Neutrophil (primary cell): Measurements from ENCODE around the gene SLX4IP.

Source experiments
- H3K27ac ChIP-seq: fragments of 200-600 bp; sonication (generic); 2 replicates; pipeline ENCODE4 v1.5.1; 2016; ENCODE audit warnings: mild to moderate bottlenecking, moderate library complexity
- H3K27me3 ChIP-seq: fragments of 200-600 bp; sonication (generic); 2 replicates; pipeline ENCODE4 v1.6.0; 2016; ENCODE audit warnings: mild to moderate bottlenecking
- H3K36me3 ChIP-seq: fragments of 200-600 bp; sonication (generic); 2 replicates; pipeline ENCODE4 v1.5.1; 2017
- H3K4me1 ChIP-seq, 2 experiments: fragments of 200-600 bp in 1 of 2; sonication (generic) in 1 of 2; 1 replicate in 1 of 2; 2 replicates in 1 of 2; pipeline versions ENCODE4 v1.5.1 to v1.6.1; 2013 to 2016; ENCODE audit warnings: low read depth in 1 of 2, low read length in 1 of 2, mild to moderate bottlenecking in 1 of 2, moderate library complexity in 1 of 2; ENCODE audit not compliant: control insufficient read depth in 1 of 2, insufficient read depth in 1 of 2
- H3K4me3 ChIP-seq, 2 experiments: fragments of 200-600 bp in 1 of 2; sonication (generic) in 1 of 2; 1 replicate in 1 of 2; 2 replicates in 1 of 2; pipeline ENCODE4 v1.5.1; 2013 to 2016; ENCODE audit warnings: low read depth in 1 of 2, low read length in 1 of 2, mild to moderate bottlenecking in 1 of 2, moderate library complexity in 1 of 2
- H3K9me3 ChIP-seq: fragments of 200-600 bp; sonication (generic); 2 replicates; pipeline ENCODE4 v1.5.1; 2016
- TF ChIP-seq, protein P1 (sequence below): fragments of 200-600 bp; sonication (generic); IDR thresholded peaks from 2 replicates; pipeline ENCODE4 v1.5.1; 2016; ENCODE audit warnings: antibody characterized with exemption

The SLX4IP gene

DNA sequence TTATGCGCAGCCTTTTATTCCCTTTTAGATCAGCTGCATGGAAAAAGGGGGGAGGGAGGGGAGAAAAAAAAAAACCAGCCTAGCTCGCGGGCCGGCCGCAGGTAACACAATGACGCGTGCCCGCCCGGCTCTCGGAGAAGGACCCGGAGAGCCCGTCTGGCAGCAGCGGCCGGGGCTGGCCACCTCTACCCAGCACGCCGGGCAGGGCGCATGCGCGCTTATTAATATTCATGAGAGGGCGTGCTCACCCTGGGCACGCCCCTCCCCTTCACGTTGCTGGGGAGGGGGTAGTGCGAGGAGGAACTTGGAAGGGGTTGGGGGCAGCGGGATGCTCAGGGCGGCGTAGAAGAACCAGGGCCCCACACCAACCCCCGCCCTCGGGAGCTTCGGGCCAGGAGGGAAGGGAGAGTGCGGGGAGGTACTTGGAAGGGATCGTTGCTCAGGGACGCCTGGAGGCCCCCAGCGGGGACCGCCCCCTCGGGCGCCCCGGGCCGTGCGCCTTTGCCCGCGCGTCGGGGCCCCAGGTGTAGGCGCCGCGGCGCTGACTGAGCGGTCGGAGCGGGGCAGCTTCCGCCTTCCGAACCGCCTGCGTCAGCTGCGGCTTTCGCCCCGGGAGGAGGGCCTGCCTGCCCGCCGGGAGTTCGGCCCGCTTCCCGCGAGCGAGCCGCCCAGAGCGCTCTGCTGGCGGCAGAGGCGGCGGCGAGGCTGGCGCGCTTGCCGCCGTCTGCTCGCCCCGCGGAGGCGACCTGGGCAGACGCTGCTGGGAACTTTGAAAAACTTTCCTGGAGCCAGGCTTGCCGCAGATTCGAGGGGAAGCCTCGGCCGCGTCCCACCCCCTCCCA, 239.0 kb downstream of the SLX4IP start, which contains the start of gene JAG1:
Gene JAG1, minus strand, starts transcription at position 158 of the 842 bp plus-strand sequence. CDS start 469 bp downstream, outside the sequence.
- no peaks in the 10 kb centered on the region for H3K36me3 ChIP-seq

DNA sequence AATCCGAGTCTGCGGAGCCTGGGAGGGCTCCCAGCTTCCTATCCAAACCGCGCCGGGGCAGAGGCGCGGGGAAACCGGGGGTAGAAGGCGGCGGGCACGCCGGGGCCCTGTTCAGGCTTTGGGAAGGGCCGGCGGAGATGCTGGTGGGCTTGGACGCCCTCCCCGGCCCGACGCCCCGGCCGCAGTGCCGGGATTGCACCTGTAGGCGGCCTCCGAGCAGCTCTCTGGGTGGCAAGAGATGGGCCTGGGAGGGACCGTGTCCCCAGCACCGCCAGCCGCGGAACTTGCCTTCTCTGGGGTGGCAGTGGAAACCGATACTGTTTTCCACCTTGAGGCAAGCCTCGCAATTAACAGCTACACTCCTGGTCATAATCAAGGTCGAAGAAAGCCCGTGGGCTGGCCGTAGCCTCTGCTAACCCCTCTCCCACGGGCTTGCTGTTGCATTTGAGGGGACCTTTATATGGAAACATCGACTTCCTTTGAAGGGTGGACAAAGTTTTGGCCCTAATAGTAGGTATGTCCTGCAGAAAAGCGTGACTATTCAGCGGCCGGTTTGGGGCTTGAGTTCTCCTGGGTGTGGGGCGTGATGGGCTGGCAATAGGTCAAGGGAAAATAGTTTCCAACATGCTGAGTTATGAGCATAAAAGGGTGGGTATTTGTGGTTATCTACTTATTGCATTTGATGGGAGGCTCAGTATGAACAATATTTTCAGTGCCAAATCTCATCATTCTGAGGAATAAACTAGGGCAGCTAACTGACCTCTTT, 239.8 kb downstream of the SLX4IP start:
- peak overlapping the region; percentile 90 to 94 for H3K4me3 ChIP-seq
- no peaks in the 10 kb centered on the region for H3K36me3 ChIP-seq
- H3K4me1 ChIP-seq = peaks cover 25 to 27% of the 10 kb centered on the region in 2 experiments
- no peaks in the 10 kb centered on the region for H3K9me3 ChIP-seq
- TF ChIP-seq, protein P1, sequence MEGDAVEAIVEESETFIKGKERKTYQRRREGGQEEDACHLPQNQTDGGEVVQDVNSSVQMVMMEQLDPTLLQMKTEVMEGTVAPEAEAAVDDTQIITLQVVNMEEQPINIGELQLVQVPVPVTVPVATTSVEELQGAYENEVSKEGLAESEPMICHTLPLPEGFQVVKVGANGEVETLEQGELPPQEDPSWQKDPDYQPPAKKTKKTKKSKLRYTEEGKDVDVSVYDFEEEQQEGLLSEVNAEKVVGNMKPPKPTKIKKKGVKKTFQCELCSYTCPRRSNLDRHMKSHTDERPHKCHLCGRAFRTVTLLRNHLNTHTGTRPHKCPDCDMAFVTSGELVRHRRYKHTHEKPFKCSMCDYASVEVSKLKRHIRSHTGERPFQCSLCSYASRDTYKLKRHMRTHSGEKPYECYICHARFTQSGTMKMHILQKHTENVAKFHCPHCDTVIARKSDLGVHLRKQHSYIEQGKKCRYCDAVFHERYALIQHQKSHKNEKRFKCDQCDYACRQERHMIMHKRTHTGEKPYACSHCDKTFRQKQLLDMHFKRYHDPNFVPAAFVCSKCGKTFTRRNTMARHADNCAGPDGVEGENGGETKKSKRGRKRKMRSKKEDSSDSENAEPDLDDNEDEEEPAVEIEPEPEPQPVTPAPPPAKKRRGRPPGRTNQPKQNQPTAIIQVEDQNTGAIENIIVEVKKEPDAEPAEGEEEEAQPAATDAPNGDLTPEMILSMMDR = peak; percentile 88
- peak overlapping the region; percentile 98 for H3K27ac ChIP-seq
- H3K27me3 ChIP-seq = peaks cover 18% of the 10 kb centered on the region

More for the DNA sequence above, 239.0 kb downstream of the SLX4IP start, which contains the start of gene JAG1:
- TF ChIP-seq, protein P1 = no peak
- peak within 1 kb of the TSS; percentile 98 for H3K27ac ChIP-seq
- H3K4me3 ChIP-seq = peak within 1 kb of the TSS; percentile 90 to 94
- H3K9me3 ChIP-seq = no peaks in the 10 kb centered on the region
- H3K4me1 ChIP-seq = peaks cover 25 to 27% of the 10 kb centered on the region in 2 experiments
- peaks cover 18% of the 10 kb centered on the region for H3K27me3 ChIP-seq

DNA sequence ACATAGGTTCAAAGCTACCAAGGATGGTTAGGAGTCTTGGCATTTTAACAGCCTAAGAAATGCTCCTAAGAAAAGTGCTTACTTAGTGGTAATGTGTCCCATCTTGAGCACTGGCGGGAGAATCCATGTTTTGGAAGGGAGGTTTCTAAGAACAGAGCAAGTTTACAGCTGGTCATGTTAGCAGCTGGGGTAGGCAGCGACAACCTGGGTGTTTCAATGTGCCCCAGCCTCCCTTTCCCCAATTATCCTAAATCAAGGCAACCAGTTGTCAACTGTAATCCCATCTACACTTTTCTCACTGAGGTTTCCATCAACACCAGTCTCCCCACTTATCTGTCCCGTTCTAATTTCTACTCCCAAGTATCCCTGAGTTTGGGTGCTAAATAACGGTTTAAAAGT, 240.3 kb downstream of the SLX4IP start:
- H3K36me3 ChIP-seq = no peaks in the 10 kb centered on the region
- TF ChIP-seq, protein P1 = no peak
- H3K9me3 ChIP-seq = no peaks in the 10 kb centered on the region
- H3K27me3 ChIP-seq = peaks cover 18% of the 10 kb centered on the region
- peak overlapping the region; percentile 98 for H3K27ac ChIP-seq
- H3K4me3 ChIP-seq = peak overlapping the region; percentile 90 to 94
- peaks cover 25 to 27% of the 10 kb centered on the region in 2 experiments for H3K4me1 ChIP-seq

DNA sequence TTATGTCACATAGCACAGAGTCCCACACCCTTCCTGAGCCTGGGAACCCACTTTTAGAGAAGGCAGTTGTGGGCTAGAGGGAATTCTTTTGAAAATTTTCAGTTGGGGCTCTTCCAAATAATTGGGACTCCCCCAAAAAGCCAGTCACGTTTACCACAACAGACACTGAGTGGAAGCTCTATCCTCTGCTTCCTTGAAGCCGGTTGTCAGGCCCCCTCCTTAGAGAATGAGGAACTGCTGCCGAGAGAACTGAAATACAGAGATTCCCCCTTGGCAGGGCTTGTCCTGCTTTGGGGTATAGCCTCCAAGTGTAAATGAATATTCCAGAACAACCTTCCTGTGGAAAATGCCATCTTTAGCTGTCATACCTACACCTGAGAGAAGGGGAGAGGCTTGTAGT, 241.4 kb downstream of the SLX4IP start:
- H3K4me3 ChIP-seq = no peak overlapping the region
- no peak overlapping the region for H3K27ac ChIP-seq
- peaks cover 18% of the 10 kb centered on the region for H3K27me3 ChIP-seq
- TF ChIP-seq, protein P1 = no peak
- peaks cover 18 to 19% of the 10 kb centered on the region in 2 experiments for H3K4me1 ChIP-seq
- no peaks in the 10 kb centered on the region for H3K9me3 ChIP-seq
- no peaks in the 10 kb centered on the region for H3K36me3 ChIP-seq
